Astrocyte (in vitro differentiated cells and primary cell): ENCODE results near the gene TBX4.

ENCODE experiments used
- EZH2 ChIP-seq: IDR thresholded peaks from 2 replicates; pipeline ENCODE4 v1.6.1; 2012; ENCODE audit warnings: mild to moderate bottlenecking, low read length, inconsistent platforms; ENCODE audit not compliant: insufficient read depth
- TF ChIP-seq, protein P1 (sequence below): IDR thresholded peaks from 2 replicates; pipeline ENCODE4 v1.5.1; 2011; ENCODE audit warnings: low read depth, mild to moderate bottlenecking, inconsistent platforms, low read length, moderate library complexity; ENCODE audit not compliant: insufficient read depth

DNA sequence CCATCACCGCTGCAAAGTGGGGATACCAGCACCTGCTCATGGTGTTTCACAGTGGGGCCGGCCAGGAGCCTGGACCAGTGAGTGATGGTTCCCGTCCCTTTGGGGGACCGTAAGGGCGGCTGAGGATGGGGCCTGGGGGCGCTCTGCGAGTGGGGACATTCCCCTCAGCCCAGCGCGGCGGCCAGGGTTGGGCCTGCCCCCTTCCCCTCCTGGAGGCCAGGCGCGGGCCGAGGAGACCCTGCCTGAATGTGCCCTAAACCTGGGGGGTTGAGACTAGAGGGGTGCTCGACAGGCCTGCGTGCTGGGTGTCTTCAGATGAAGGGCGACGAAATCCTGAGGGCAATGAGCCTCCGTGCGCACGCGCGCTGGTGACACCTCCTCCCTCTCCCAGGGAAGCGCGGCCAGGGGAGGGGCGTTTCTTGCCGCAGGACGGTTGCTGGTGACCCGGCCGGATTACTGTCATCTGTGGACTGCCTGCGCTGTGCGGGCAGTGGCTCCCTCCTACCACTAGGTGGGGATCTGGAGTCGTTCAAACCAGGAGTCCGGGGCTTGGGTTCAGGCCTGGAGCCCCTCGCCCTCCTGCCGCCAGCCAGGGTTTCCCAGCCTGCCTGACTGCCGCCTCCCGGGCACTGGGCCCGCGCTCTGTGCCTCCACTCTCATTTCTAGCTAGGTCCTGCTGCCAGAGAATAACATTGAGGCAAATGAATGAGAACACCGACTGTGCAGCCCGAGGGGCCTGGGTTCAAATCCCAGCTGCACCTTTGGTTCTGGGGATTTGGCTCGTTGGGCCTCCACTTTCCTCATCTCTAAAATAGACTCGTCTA lies 35.5 kb upstream of the TBX4 start:
- TF ChIP-seq, protein P1, sequence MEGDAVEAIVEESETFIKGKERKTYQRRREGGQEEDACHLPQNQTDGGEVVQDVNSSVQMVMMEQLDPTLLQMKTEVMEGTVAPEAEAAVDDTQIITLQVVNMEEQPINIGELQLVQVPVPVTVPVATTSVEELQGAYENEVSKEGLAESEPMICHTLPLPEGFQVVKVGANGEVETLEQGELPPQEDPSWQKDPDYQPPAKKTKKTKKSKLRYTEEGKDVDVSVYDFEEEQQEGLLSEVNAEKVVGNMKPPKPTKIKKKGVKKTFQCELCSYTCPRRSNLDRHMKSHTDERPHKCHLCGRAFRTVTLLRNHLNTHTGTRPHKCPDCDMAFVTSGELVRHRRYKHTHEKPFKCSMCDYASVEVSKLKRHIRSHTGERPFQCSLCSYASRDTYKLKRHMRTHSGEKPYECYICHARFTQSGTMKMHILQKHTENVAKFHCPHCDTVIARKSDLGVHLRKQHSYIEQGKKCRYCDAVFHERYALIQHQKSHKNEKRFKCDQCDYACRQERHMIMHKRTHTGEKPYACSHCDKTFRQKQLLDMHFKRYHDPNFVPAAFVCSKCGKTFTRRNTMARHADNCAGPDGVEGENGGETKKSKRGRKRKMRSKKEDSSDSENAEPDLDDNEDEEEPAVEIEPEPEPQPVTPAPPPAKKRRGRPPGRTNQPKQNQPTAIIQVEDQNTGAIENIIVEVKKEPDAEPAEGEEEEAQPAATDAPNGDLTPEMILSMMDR, result peak; percentile 69
- no peak for TF ChIP-seq EZH2
